ENCODE measurements around the gene MCRIP1.

MCRIP1 gene

DNA sequence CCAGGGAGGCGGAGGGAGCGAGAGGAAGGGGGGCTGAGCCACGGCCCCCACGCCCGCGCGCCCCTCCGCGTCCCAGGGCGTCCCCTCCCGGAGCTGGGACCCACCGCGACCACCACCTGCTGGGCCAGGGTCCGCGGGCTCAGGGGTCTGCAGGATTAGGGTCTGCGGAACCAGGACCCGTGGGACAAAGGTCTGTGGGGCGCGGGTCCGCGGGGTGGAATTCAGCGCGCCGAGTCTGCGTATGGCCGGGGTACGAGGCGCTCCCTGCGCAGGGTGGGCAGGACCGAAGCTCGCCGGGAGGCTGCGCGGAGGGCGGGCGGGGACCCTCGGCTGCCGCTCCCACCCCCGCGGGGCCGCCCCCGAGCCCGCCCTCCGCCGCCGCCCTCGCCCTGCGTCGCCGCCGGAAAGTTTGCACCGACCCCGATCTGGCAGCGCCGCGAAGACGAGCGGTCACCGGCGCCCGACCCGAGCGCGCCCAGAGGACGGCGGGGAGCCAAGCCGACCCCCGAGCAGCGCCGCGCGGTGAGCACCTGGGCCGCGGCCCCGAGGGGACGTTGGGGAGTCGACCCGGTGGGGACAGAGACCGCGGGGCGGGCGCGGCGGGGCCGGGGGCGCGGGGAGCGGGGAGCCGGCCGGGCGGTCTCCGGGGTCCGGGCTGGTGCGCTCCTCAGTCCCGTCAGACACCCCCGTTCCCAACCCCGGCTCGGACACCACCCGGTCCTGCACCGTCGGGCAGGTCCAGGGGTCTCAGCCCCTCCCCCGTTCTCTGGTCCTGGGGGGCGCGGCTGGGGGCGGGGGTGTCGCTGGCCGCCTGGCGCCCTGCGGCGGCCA is 29.1 kb downstream of the MCRIP1 start, which contains the start of gene GCGR:
Gene GCGR (plus strand): TSS at position 423 of the 831 bp plus-strand sequence. CDS start 4,869 bp downstream, outside the sequence.
- no peak for DNase-seq

DNA sequence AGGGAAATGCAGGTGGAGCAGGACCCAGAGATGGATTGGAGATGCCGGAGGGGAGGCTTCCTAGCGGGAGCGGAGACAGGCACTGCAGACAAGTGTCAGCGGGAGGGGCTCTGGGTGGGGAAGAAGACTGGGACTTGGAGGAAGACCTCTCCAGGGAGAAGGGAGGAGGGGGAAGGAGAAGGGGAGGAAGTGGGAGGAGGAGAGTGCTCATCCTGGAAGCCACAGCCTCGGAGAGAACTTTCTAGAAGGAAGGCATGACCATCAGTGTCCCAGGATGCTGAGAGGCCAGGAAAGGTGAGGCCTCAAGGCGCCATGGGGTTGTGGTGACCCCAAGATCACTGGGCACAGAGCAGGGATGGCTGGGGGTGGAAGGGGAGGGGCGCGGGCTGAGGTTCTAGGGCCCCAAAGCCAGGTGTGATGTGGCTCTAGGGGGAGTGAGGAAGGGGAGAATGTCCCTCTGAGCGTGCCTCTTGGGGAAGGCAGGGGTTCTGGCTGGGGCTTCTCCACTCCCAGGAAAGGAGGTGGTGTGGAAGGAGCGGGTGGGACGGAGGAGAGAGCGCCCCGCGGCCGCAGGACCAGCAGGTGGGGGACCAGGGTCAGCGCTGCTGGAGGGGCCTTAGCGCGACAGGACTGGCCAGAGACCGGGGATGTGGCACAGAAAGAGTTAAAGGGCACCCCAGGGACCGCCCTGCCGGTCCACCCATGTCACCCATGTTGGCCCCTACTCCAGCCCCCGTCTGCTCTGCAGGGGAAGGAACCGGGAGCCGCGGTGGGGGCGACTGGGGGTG is 30.0 kb downstream of the MCRIP1 start:
- DNase-seq, result no peak

DNA sequence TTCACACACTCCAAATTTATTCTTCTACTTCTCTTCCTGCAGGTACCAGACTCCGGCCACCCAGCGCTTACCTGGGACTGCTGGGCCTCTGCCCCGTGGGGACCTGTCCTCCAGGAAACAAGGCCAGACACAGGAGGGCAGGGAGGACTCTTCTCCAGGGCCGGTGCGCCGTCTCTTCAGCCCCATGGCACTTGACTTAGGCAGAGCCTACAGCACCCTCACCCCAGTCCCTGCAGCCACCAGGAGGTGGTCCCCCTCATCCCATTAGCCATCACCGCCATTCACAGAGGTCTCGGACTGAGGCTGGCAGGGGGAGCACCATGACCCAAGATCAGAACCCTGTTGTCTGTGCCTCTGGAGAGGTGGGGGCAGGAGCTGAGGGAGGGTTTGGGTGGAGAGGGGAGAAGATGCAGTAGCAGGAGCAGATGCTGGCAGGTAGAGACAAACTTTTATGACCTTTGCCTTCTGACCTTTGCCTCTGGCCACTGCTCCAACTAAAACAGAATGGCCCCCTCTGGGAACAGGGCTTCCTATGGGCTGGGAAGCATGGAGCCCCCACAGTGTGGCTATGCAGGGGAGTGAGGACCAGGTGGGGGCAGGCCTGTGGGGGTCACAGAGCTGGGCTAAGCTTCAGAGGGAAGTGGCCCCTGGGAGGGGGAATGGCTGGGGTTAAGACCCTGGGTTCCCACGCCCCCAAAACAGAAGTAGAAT is 30.9 kb downstream of the MCRIP1 start:
- no peak for DNase-seq

DNA sequence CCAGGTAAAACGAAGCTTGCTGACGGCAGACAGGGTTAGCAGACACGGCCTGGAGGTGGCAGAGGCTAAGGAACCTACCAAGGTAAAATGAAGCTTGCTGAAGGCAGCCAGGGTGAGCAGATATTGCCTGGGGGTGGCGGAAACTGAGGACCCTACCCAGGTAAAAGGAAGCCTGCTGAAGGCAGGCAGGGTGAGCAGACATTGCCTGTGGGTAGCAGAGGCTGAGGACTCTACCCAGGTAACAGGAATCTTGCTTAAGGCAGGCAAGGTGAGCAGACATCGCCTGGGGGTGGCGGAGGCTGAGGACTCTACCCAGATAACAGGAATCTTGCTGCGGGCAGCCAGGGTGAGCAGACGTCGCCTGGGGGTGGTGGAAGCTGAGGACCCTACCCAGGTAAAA is 31.8 kb downstream of the MCRIP1 start:
- no peak for DNase-seq

DNA sequence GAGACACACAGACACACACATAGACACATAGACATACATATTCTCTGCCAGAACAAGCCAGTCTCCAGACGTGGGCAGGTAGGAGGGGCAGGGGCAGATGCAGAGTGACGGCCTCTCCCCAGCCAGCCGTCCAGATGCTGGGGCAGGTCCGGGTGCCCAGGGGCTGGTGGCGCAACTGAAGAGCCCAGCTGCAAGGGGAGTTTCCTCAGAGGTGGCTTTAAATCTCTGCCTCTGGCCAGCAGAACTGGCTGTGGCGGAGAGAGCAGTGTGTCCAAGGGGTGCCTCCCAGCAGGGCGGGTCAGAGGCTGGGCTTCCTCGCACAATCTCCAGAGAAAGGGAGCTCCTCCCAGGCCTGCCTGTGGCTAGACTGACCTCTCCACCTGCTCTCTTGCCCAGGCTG is 38.6 kb downstream of the MCRIP1 start:
- no peak for DNase-seq

DNA sequence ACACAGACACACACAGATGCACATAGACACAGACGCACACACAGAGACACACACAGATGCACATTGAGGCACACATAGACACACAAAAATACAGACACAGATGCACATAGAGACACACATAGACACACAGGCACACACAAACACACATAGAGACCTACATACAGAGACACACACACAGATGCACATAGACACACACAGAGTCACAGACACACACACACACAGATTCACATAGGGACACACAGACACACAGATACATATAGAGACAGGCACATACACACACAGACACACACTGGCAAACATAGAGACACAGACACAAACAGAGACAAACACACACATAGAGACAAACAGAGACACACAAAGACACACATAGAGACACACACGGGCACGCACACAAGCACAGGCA is 39.0 kb downstream of the MCRIP1 start:
- no peak for DNase-seq

DNA sequence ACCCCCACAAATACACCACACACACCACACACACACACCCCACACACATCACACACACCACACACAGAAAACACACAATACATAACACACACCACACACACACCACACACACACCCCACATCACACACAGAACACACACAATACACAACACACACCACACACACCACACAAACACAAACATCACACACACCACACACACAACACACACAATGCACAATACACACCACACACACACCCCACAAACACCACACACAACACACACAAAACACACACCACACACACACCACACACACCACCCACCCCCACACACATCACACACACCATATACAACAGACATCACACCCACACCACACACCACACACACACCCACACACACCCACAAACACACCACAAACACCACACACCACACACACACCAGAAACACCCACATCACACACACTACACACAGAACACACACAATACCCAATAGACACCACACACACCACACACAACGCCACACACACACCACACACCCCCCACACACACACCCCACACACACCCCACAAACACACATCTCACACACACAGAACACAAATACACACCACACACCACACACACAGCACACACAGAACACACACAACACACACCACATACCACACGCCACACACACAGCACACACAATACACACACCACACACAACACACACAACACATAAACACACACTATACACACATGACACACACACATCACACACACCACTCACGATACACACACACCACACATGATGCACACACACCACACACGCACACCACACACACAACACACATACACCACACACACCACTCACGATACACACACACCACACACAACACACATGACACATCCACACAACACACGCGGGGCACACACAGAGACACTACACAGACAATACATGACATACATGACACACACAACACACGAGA is 40.1 kb downstream of the MCRIP1 start:
- no peak for DNase-seq

Data from C1 segment of cervical spinal cord (tissue), 14 donors.